ENCODE data around the gene SELENOH.

The SELENOH gene

DNA sequence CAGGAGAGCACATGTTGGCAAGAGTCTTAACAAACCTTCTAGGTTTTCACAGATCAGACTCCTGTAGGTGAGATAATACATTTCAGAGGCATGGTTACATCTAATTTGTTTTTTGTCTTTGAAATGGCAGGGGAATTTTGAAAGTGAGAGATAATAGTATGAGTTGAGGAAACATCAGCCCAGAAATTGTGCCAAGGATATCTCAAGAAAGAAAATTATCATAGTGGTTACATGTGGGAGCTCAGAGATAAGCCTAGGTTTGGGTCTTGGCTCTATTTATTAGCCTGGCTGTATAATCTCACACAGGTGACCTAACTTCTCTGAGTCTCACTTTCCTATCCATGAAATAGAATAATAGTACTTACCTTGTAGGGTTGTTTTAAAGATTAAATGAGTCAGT is 9.9 kb downstream of the SELENOH start:
- DNase-seq = no peak

DNA sequence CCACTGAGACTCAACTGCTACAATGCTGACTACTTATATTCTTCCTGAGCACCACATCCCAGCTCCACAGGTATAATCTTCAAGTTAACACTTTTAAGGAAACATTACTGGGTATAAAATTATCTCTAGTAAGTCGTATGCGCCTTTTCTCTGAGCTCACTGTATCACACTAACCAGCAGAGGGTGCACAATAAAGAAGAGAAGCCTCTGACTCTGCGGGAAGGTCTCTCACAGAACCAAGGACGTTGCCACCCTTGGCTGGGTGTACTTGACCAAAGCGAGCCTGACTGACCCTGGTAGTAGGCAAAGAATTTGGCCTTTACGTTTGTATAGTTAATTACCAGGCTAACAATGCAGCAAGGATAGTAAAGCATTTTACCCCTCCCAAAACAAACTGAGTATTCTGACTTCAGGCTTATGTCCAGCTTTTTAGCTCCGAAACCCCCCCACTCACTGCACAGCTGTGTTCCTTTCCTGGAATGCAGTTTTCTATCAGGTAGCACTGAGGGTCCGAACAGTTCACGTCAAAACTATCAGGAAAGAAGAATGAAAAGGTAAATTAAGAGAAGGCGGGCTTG is 10.5 kb downstream of the SELENOH start, which contains the start of gene BTBD18:
Gene BTBD18 (minus strand): TSS at position 144 of the 578 bp plus-strand sequence. CDS start 631 bp downstream, outside the sequence.
- peak; percentile 20 for DNase-seq

DNA sequence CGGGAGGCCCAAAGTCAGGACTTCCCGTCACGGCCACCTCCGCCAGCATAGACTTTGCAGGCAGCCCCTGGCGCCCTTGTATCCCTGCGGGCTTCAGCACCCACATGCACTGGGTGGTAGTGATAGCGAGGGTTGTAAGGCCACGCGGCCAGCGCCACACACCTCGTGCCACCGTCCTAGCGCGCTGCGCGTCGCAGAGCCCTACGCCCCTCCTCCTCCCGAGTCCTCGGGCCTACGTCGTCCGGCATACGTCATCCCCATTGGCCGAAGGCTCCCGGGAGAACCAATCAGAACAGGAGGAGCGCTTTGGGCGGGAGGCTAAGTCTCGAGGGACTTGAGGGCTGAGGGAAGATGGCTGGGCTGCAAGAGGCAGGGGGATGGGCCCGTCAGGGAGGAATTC is 11.7 kb downstream of the SELENOH start:
- no peak for DNase-seq

DNA sequence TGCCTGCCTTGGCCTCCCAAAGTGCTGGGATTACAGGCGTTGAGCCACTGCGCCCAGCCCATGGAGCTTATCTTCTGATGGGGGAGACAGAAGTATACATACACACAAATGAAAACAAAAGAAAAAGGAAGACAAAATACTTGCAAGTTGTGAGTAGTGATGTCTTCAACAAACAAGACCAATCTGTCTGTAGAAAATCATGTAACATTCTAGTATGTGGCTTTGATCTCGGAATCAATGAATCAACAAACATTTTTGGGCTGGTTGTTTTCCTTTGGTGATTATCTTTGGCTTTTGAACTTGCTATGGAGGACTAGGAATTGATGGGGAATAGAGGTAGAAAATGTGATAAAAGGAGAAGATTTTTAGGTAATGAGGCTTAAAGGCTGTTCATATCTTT is 16.9 kb downstream of the SELENOH start:
- DNase-seq = no peak

- peak; percentile 10 for DNase-seq
These were observed 20.3 kb downstream of the SELENOH start, which contains the start of gene CTNND1 for GRCh38 chr11:57761301-57762234. Gene CTNND1 (plus strand): TSS chr11:57761802. CDS start chr11:57791479, 29,677 bp downstream.

DNA sequence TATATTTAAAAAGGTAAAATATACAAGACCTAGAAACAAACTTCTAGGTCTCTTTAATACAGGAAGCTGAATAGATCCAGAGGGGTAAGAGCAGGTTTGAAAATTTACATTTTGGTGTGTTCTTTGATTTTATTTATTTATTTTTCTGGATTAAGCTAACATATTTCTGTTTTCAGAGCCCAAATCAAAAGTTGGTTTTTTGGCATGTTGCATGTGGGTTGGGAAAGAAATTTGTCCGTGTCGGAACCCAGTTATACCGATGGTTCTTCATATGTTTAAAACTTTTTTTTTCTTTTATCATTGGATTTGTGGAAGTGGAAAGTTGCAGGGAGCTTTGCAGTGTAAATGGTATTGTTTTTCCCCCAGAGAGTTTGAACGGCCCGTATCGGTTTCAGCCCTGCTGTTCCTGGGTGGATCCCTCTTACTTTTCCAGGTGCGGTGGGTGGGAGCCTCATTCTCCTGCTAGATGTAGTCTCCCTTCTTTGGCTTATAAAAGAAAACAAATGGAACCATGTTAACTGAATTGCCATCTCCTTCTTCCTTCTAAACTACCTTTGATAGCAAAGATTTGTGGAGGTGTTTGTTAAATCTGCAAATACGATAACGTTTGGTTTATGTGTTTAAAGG is 21.1 kb downstream of the SELENOH start:
- DNase-seq = no peak

DNA sequence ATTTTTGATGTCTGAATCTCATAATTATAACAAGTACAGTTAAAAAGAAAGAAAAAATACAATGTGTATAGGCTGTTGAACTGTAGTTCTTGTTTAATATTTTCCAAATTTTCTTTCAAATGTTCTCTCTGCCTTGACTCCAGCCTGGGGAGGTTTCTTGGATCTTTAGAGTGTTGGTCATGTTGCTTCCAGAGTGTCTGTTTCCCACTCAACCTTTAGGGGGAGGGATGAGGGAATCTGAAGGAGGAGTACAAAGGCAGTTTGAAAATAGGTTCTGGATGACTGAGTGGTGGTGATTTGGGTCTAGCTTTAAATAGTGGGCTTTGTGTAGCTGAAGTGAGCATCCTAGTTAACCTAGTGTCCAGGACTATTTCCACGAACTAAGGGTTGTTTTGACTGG is 22.3 kb downstream of the SELENOH start:
- no peak for DNase-seq

- no peak for DNase-seq
These were observed 22.7 kb downstream of the SELENOH start for GRCh38 chr11:57764021-57764420.

GRCh38 chr11:57764566-57764965 is 23.3 kb downstream of the SELENOH start:
- no peak for DNase-seq

DNA sequence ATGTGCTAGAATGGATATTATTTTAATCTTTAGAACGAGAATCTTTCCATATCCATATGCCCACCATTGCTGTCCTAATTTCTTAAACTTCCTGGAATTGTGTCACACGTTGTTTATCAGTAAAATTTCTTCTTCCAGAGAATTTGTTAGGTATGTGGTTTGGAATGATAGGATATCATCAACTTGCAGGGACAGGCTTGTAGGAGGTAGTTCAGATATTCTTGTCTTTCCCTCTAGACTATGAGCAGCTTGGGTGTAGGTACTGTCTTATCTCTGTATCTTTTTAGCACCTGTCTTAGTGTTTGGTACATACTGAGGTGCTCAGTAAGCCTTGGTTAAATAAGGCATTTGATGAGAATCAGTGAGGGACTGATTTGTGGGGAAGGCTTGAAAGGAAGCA is 23.7 kb downstream of the SELENOH start:
- DNase-seq = no peak

DNA sequence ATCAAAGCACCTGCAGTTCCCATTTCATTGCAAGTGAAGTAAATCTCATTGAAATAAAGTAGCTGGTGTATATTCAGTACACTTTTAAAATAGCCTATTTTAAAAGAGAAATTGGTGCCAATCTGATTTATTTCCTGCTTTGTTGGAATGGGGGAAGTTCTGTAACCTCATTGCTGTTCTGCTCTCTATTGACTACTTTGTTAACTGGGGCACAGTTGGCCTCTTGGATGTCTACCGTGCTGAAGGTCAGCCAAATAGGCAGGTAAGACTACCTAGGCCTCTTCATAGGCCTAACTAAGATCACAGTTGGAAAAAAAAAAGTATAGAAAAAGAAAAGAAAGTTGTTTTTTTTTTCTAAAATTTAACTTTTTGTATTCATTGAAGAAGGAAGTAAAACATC is 29.5 kb downstream of the SELENOH start:
- no peak for DNase-seq

DNA sequence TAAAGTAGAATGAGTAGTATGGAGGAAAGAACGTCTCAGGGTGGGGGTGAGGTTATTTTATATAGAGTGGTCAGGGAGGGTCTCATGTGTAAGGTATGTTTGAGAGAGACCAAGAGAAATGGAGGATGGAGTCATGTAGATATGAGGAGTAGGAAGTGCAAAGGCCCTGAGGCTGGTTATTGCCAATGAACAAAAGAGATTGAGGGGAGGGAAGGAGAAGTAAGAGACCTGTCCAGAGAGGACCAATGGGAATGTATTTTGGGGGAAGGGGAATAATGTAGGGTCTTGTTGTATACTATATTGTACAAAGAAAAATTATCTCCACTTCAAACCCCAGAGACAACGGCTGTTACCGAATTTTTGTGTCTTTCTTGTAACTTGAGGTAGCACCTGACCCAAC is 30.1 kb downstream of the SELENOH start:
- DNase-seq = no peak

DNA sequence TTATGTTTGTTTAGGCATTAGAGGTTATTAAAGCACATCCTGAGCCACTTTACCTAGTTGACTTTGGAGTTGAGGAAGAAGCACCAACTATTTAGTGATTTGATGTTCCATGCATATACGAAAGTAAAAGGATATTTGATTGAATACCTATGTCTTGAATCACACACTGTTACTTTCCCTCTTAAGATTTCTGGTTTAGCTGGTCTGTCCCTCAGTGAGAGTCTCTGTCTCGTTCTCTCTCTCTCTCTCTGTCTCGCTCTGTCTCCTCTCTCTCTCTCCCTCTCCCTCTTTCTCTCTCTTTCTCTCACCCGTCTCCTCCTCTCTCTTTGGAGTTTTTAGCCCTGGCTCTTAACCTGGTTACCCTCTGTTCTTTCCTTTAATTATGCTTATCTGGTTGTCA is 31.3 kb downstream of the SELENOH start:
- DNase-seq = no peak

DNA sequence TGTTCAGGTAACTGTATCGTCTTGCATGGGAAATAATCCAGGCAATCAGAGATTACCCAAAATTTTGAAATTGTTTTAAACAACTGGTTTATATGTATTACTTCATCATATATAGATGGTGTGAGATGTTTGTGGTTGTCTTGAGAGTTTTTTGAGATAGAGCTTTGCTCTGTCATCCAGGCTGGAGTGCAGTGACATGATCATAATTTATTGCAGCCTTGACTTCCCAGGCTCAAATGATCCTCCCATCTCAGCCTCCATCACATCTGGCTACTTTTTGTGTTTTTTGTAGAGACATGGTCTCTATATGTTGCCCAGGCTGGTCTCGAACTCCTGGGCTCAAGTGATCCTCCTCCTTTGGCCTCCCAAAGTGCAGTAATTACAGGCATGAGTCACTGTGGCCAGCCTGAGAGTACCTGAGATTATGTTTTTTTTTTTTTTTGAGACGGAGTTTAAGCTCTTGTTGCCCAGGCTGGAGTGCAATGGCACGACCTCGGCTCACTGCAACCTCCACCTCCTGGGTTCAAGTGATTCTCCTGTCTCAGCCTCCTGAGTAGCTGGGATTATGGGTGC is 31.8 kb downstream of the SELENOH start:
- DNase-seq = no peak

DNA sequence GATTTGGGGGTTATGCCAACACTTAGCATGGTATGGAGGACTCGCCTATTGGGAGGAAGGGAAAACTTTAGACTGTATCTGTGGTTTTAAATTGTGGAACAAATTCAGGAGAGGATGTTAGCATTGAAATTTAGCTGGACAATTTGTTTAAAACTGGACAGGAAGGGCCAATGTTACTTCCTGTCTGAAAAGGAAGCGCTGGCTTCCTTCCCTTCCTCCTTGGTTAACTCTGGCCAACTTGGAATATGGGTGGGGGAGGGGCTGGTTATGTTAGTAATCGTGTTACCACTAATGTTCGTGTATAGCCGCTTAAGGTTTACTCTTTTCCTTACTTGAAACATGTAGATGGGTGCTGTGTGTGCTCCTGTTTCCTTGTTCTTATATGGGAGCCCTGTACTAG is 34.2 kb downstream of the SELENOH start:
- DNase-seq = no peak

GRCh38 chr11:57776031-57776521 is 34.8 kb downstream of the SELENOH start:
- DNase-seq = no peak

DNA sequence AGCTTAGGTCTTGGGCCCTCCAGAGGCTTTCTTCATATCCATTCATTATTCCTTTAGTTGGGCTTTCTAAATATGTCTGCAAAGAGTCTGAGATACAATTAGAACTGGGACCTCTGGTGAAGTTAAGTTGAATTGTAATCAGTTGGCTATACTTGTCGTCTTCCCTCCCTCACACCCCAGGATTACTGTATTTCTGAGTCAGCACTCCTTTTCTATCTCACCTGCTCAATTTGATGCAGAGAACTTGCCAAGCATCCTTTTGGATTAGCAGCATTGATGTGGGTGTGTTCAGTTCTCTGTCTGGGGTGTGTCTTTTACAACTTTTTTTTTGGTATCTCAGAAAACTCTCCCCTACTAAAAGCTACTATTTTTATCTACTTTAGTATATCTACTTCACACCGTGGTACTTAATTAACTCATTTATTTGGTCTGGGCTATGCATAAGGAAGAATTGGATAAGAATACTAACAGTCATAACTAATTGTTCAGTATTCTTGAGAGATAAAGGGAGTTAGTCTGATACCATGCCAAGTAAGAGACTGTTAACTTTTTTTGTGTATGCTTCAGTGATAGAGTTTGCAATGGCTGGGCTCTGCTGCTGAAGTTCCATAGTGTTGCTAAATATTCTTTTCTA is 35.4 kb downstream of the SELENOH start:
- DNase-seq = no peak

- no peak for DNase-seq
These were observed 36.7 kb downstream of the SELENOH start for GRCh38 chr11:57777969-57778317.

DNA sequence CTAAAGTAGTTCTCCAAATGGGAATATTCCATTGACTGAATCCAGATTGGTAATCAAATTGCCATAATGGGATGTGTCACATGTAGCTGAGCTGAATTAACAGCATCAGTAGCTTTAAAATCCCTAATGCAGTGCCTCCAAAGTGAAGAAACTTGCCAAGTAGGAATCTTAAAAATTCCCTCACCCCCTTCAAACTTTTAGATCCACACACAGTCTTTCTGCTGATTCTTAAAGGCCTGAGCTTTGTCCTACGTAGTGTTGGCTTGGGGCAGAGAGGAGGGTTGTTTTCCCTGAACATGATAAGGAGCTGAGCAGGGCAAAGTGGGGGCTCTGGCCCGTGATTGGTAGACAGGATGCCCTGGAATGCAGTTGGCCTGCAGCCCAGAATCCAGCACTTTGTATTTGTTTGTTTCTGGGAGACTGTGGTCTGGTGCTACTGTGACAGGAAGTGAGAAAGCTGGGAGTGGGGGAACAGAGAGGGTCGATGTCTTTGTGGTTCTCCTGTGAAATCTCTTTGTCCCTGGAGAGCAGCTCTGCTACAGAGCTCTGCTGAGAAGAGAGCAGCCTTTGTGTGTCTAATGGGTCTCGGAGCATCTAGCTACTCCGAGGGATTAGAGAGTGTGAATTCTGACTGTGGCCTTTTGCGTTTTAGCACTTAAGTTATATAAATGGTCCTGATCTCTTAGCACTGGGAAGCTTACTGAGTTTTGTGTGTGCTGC is 37.2 kb downstream of the SELENOH start:
- no peak for DNase-seq

- DNase-seq = no peak
These were observed 38.0 kb downstream of the SELENOH start for GRCh38 chr11:57779276-57779675.

- no peak for DNase-seq
These were observed 40.2 kb downstream of the SELENOH start for GRCh38 chr11:57781529-57781943.

GRCh38 chr11:57785072-57785471 is 43.8 kb downstream of the SELENOH start:
- no peak for DNase-seq
